Peyer's patch (tissue), 4 donors: ENCODE results near the gene CD3E.

Experiments used
- POLR2A ChIP-seq, 2 donors: fragments of 450-650 bp; IDR thresholded peaks; one replicate each; pipeline ENCODE4 v1.5.1; 2017; ENCODE audit warnings: antibody characterized with exemption in 2 of 2, mild to moderate bottlenecking in 2 of 2, moderate library complexity in 2 of 2
- TF ChIP-seq, protein P1 (sequence below), 6 experiments: fragments of 450-650 bp in 4 of 6; fragments of 200-600 bp in 2 of 6; sonication (generic) in 1 of 6; IDR thresholded peaks; one replicate each; pipeline ENCODE4 v1.5.1; 2017 to 2019; ENCODE audit warnings: antibody characterized with exemption in 6 of 6, mild to moderate bottlenecking in 3 of 6, moderate library complexity in 1 of 6

DNA sequence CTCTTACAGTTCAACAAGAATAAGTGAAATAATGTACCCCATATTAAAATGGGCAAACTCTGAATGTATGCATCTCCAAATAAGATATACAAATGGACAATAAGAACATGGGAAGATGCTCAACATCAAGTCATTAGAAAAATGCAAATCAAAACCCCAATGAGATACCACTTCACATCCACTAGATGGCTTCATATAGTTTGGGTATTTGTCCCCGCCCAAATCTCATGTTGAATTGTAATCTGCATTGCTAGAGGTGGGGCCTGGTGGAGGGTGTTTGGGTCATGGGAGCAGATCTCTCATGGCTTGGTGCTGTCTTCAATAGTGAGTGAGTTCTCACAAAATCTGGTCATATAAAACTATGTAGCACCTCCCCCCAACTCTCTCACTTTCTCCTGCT is 46.1 kb upstream of the CD3E start:
- no peak for TF ChIP-seq POLR2A (IDR thresholded peaks at IDR 0.05)
- TF ChIP-seq, protein P1, sequence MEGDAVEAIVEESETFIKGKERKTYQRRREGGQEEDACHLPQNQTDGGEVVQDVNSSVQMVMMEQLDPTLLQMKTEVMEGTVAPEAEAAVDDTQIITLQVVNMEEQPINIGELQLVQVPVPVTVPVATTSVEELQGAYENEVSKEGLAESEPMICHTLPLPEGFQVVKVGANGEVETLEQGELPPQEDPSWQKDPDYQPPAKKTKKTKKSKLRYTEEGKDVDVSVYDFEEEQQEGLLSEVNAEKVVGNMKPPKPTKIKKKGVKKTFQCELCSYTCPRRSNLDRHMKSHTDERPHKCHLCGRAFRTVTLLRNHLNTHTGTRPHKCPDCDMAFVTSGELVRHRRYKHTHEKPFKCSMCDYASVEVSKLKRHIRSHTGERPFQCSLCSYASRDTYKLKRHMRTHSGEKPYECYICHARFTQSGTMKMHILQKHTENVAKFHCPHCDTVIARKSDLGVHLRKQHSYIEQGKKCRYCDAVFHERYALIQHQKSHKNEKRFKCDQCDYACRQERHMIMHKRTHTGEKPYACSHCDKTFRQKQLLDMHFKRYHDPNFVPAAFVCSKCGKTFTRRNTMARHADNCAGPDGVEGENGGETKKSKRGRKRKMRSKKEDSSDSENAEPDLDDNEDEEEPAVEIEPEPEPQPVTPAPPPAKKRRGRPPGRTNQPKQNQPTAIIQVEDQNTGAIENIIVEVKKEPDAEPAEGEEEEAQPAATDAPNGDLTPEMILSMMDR (IDR thresholded peaks at IDR 0.05), result peak in 4 of 6 experiments; percentile 16 to 25 (median 20)
